Endothelial cell of umbilical vein (primary cell): ENCODE results near the gene LCT. TPM values are rescaled to one million over a fixed set of nuclear protein-coding genes. Genes with fewer than 3 reads are reported as not detected.

Source experiments
- BruUV-seq: library from RNA; stranded (reverse); fragments of 400-500 nt; replicated peaks from 2 replicates; lab custom pipeline; 2021; lab: Mats Ljungman, UMichigan
- CTCF ChIA-PET: fragments of 300-600, 350-600 bp; sonication (Branson Sonifier 250); formaldehyde crosslinking; loops from one replicate; lab custom pipeline; 2021; ENCODE audit warnings: antibody characterized with exemption, inconsistent platforms; lab: Charles Lee
- POLR2A ChIA-PET: fragments of 300-600, 350-600 bp; sonication (Branson Sonifier 250); formaldehyde crosslinking; loops from one replicate; lab custom pipeline; 2021; ENCODE audit warnings: antibody characterized with exemption, inconsistent platforms; lab: Charles Lee
- DNase-seq: peaks from one replicate; pipeline ENCODE4 v3.0.0-alpha.2; 2011; ENCODE audit warnings: low read depth, low spot score
- FAIRE-seq: peaks from 2 replicates; lab custom pipeline; 2011; peaks lifted over from hg19 to GRCh38; lab: Jason Lieb, UNC
- H2AFZ ChIP-seq: 2 replicates; pipeline ENCODE4 v1.6.0; 2012; ENCODE audit warnings: low read depth, low read length, control low read depth, inconsistent platforms
- H3K27ac ChIP-seq: 2 replicates; pipeline ENCODE4 v1.5.1; 2011; ENCODE audit warnings: low read depth, mild to moderate bottlenecking, control low read depth, low read length, moderate library complexity; ENCODE audit not compliant: insufficient read depth
- H3K27me3 ChIP-seq, 2 experiments: 2 replicates each; pipeline versions ENCODE4 v1.6.0 to v1.6.1; 2011; ENCODE audit warnings: low read length in 2 of 2, mixed read lengths in 1 of 2; ENCODE audit not compliant: control insufficient read depth in 2 of 2, insufficient read depth in 2 of 2
- H3K36me3 ChIP-seq, 2 experiments: 2 replicates in 1 of 2; 3 replicates in 1 of 2; pipeline ENCODE4 v1.5.1; 2011; ENCODE audit warnings: low read length in 2 of 2, mild to moderate bottlenecking in 1 of 2, moderate library complexity in 1 of 2; ENCODE audit not compliant: control insufficient read depth in 2 of 2, insufficient read depth in 2 of 2; ENCODE audit errors: extremely low read depth in 1 of 2
- H3K4me1 ChIP-seq: 3 replicates; pipeline ENCODE4 v1.5.1; 2011; ENCODE audit warnings: mild to moderate bottlenecking, low read length; ENCODE audit not compliant: control insufficient read depth, insufficient read depth; ENCODE audit errors: extremely low read depth
- H3K4me2 ChIP-seq: 2 replicates; pipeline ENCODE4 v1.6.1; 2011; ENCODE audit warnings: low read length, control low read depth, mixed read lengths; ENCODE audit not compliant: insufficient read depth
- H3K4me3 ChIP-seq, 3 experiments: fragments of 200-600 bp in 1 of 3; sonication (generic), shearing (Covaris generic) in 1 of 3; replicated peaks in 1 of 3; 2 replicates each; pipeline ENCODE4 v1.5.1; 2011 to 2016; ENCODE audit warnings: control low read depth in 3 of 3, low read length in 3 of 3, mild to moderate bottlenecking in 2 of 3, inconsistent platforms in 1 of 3, low read depth in 1 of 3, moderate library complexity in 1 of 3; ENCODE audit not compliant: insufficient read depth in 1 of 3
- H3K79me2 ChIP-seq: 2 replicates; pipeline ENCODE4 v1.6.0; 2012; ENCODE audit warnings: low read length, inconsistent platforms; ENCODE audit not compliant: control insufficient read depth, insufficient read depth
- H3K9ac ChIP-seq: replicated peaks from 2 replicates; pipeline ENCODE3; 2011; ENCODE audit warnings: low read length, control low read depth; ENCODE audit not compliant: insufficient read depth; ENCODE audit errors: extremely low read depth
- H3K9me1 ChIP-seq: replicated peaks from 3 replicates; pipeline ENCODE4 v1.6.0; 2011; ENCODE audit warnings: mild to moderate bottlenecking, low read length; ENCODE audit not compliant: control insufficient read depth, insufficient read depth; ENCODE audit errors: extremely low read depth
- H3K9me3 ChIP-seq: replicated peaks from 2 replicates; pipeline ENCODE4 v1.5.1; 2012; ENCODE audit warnings: low read length, inconsistent platforms; ENCODE audit not compliant: control insufficient read depth, insufficient read depth
- H4K20me1 ChIP-seq: replicated peaks from 2 replicates; pipeline ENCODE3; 2011; ENCODE audit warnings: mild to moderate bottlenecking, low read length; ENCODE audit not compliant: control insufficient read depth, insufficient read depth; ENCODE audit errors: extremely low read depth
- EZH2 ChIP-seq: IDR thresholded peaks from 2 replicates; pipeline ENCODE4 v1.6.1; 2012; ENCODE audit warnings: borderline replicate concordance, low read depth, mild to moderate bottlenecking, moderate library complexity, low read length, inconsistent platforms; ENCODE audit not compliant: severe bottlenecking
- FOS ChIP-seq: IDR thresholded peaks from 2 replicates; pipeline ENCODE4 v1.6.1; 2011; ENCODE audit warnings: mild to moderate bottlenecking, low read length, moderate library complexity, borderline replicate concordance; ENCODE audit not compliant: insufficient read depth
- GATA2 ChIP-seq: IDR thresholded peaks from 2 replicates; pipeline ENCODE4 v1.7.0; 2011; ENCODE audit warnings: low read depth, mild to moderate bottlenecking, moderate library complexity, mixed read lengths, low read length; ENCODE audit not compliant: insufficient read length, insufficient read depth
- JUN ChIP-seq: IDR thresholded peaks from 2 replicates; pipeline ENCODE4 v1.6.1; 2011; ENCODE audit warnings: borderline replicate concordance, low read depth; ENCODE audit not compliant: insufficient read length, insufficient read depth
- MYC ChIP-seq: IDR thresholded peaks from one replicate; pipeline ENCODE4 v1.6.1; 2011; ENCODE audit warnings: mild to moderate bottlenecking, low read depth, low read length
- POLR2A ChIP-seq: IDR thresholded peaks from 2 replicates; pipeline ENCODE4 v1.6.1; 2012; ENCODE audit warnings: low read depth, mild to moderate bottlenecking, control low read depth, low read length
- POLR2AphosphoS5 ChIP-seq: IDR thresholded peaks from 2 replicates; pipeline ENCODE4 v1.6.1; 2012; ENCODE audit warnings: low read depth, mild to moderate bottlenecking, control low read depth, low read length, moderate library complexity; ENCODE audit not compliant: insufficient read depth
- dilution Hi-C: fragments of 300-500 bp; cut with MboI; formaldehyde crosslinking; loops from one replicate; pipeline ENCODE4 v1.15.0; 2019; ENCODE audit warnings: low sequenced_read_pairs; ENCODE audit not compliant: extremely low pct_ligation_motif_present
- intact Hi-C: fragments of 100-400 bp; cut with micrococcal nuclease; formaldehyde crosslinking; loops from one replicate; pipeline ENCODE4 v1.10.0; 2022
- polyA plus RNA-seq, 4 experiments: library from polyadenylated mRNA; depleted of rRNA in 3 of 4; stranded (reverse) in 3 of 4; unstranded in 1 of 4; fragments of >200 nt; gene quantifications; 2 replicates each; pipeline versions ENCODE4 v1.2.1 to v1.2.3, GENCODE V29; 2011 to 2012; ENCODE audit warnings: missing spikeins in 1 of 4
- total RNA-seq: library from RNA; stranded (reverse); gene quantifications from 2 replicates; pipeline ENCODE4 v1.2.3, GENCODE V29; 2021
- TF ChIP-seq, protein P1 (sequence below): IDR thresholded peaks from 2 replicates; pipeline ENCODE4 v1.6.1; 2011; ENCODE audit not compliant: insufficient read depth, insufficient read length
- TF ChIP-seq, protein P2 (sequence below), 2 donors: IDR thresholded peaks; 1 replicate in 1 of 2; 2 replicates in 1 of 2; pipeline ENCODE4 v1.5.1; 2011; ENCODE audit warnings: low read length in 2 of 2, mild to moderate bottlenecking in 2 of 2, moderate library complexity in 2 of 2, control low read depth in 1 of 2, inconsistent platforms in 1 of 2, low read depth in 1 of 2; ENCODE audit not compliant: insufficient read depth in 1 of 2; ENCODE audit errors: extremely low read depth in 1 of 2

LCT gene
- total and polyA plus RNA-seq, 2 donors (not counting 3 experiments of a cell fraction or from before 2014, with no cell fraction given), result 0.07 TPM; not detected in 1

DNA sequence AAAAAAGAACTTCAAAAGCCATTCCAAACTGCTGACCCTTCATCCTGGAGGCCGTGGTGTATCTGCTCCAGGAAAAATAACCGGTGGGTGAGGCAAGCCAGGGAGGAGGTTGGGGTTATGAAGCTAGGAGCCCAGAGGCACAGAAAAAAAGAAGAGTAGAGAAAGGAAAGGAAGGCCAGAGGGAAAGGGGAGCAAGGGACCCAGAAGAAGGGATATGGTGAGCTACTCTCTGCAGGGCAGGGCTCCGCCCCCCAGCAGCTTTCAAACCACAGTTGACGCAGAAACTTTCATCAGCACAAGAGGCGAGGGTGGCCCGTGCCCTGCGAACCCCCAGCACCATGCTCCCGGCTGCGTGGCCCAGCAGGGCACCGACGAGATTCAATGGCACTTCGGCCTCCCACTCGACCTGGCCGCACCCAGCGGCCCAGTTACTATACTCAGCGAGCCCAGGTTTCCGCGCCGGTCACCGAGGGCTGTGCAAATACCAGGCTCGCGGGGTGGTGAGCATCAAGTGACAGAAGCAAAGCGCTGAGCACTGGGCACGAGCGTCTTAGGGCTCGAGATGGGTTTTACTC lies 38.6 kb upstream of the LCT start:
- Histone ChIP-seq H3K27ac (peak overlapping the region; percentile 58), H2AFZ (peak overlapping the region; percentile 97), H3K4me3 (peak overlapping the region; percentile 75 to 83 (median 76)), H3K36me3 (peaks cover 0 to 4% of the 10 kb centered on the region in 2 experiments), H3K4me1 (peaks cover 5% of the 10 kb centered on the region), H3K4me2 (peak overlapping the region; percentile 85), H4K20me1 (no peaks in the 10 kb centered on the region), H3K9me1 (no peaks in the 10 kb centered on the region), H3K79me2 (peaks cover 30% of the 10 kb centered on the region), H3K27me3 (no peaks in the 10 kb centered on the region), H3K9me3 (no peaks in the 10 kb centered on the region), H3K9ac (peak overlapping the region; percentile 83)
- peak; percentile 24 for FAIRE-seq
- BruUV-seq, result no TSS peak
- POLR2A ChIA-PET, result no interaction called here
- intact Hi-C loops, result loop anchor here (2.0 to 5.0 kb wide), 4 partner anchors 15 to 343 kb away; partner anchors contain the start of genes R3HDM1, UBXN4 and ZRANB3
- peak; percentile 54 for DNase-seq
- TF ChIP-seq POLR2A, result no peak
- TF ChIP-seq POLR2AphosphoS5, result no peak
- no peak for TF ChIP-seq JUN
- no peak for TF ChIP-seq FOS
- TF ChIP-seq GATA2, result no peak
- TF ChIP-seq, protein P1, sequence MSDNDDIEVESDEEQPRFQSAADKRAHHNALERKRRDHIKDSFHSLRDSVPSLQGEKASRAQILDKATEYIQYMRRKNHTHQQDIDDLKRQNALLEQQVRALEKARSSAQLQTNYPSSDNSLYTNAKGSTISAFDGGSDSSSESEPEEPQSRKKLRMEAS, result no peak
- TF ChIP-seq, protein P2, sequence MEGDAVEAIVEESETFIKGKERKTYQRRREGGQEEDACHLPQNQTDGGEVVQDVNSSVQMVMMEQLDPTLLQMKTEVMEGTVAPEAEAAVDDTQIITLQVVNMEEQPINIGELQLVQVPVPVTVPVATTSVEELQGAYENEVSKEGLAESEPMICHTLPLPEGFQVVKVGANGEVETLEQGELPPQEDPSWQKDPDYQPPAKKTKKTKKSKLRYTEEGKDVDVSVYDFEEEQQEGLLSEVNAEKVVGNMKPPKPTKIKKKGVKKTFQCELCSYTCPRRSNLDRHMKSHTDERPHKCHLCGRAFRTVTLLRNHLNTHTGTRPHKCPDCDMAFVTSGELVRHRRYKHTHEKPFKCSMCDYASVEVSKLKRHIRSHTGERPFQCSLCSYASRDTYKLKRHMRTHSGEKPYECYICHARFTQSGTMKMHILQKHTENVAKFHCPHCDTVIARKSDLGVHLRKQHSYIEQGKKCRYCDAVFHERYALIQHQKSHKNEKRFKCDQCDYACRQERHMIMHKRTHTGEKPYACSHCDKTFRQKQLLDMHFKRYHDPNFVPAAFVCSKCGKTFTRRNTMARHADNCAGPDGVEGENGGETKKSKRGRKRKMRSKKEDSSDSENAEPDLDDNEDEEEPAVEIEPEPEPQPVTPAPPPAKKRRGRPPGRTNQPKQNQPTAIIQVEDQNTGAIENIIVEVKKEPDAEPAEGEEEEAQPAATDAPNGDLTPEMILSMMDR (IDR thresholded peaks at IDR 0.05; ENCODE audit: extremely low read depth in 1 of 2, insufficient read depth in 1 of 2, low read depth in 1 of 2, low read length in 2 of 2), result no peak
- no peak for TF ChIP-seq MYC
- no peak for TF ChIP-seq EZH2
- dilution Hi-C loops, result no loop called here
- CTCF ChIA-PET, result interaction anchor here (0.8 to 1.9 kb wide), 8 partner anchors 9 to 887 kb away, joined by 3 to 8 read pairs (median 4); no protein-coding TSS in a partner anchor
